K562 (cell line): Measurements from ENCODE around the gene SHISA9. TPM values are rescaled to one million over a fixed set of nuclear protein-coding genes. Genes with fewer than 3 reads are reported as not detected.

Experiments
- ATAC-seq: fragments of 200-7000 bp; cut with Tn5 transposase; 3 replicates; pipeline ENCODE4 v1.9.1; 2020; ENCODE audit warnings: moderate library complexity
- BruUV-seq: library from RNA; stranded (reverse); fragments of 400-500 nt; replicated peaks from 2 replicates; lab custom pipeline; 2021; lab: Mats Ljungman, UMichigan
- CTCF ChIA-PET: fragments of 300-600 bp; formaldehyde crosslinking; extraction: SDS; loops from one replicate; lab custom pipeline; 2021; ENCODE audit warnings: low intra/inter-chr PET ratio; lab: Yijun Ruan, JAX
- POLR2A ChIA-PET: fragments of 300-600, 350-650 bp; sonication (Branson Sonifier 250); formaldehyde crosslinking; extraction: SDS; loops from one replicate; lab custom pipeline; 2021; ENCODE audit warnings: antibody characterized with exemption, inconsistent platforms; lab: Yijun Ruan, JAX
- DNase-seq, 4 experiments: peaks; one replicate each; pipeline versions ENCODE4 v3.0.0 to v3.0.0-alpha.2; 2011 to 2018; ENCODE audit warnings: low spot score in 3 of 4, mixed read lengths in 3 of 4; ENCODE audit errors: extremely low read depth in 1 of 4
- FAIRE-seq: peaks from 2 replicates; lab custom pipeline; 2011; peaks lifted over from hg19 to GRCh38; lab: Jason Lieb, UNC
- H2AFZ ChIP-seq: 2 replicates; pipeline ENCODE4 v1.6.0; 2011; ENCODE audit warnings: low read depth, low read length, control low read depth, inconsistent platforms
- H3K27ac ChIP-seq: fragments of 200-600 bp; 3 replicates; pipeline ENCODE4 v1.8.0; 2011; ENCODE audit warnings: low read depth, mild to moderate bottlenecking, control low read depth, inconsistent platforms, low read length, moderate library complexity, mixed read lengths; ENCODE audit errors: extremely low read depth
- H3K27me3 ChIP-seq, 2 experiments: fragments of 300-600 bp in 1 of 2; 2 replicates in 1 of 2; 3 replicates in 1 of 2; pipeline versions ENCODE4 v1.6.0 to v1.8.0; 2011; ENCODE audit warnings: inconsistent platforms in 2 of 2, low read length in 2 of 2, mild to moderate bottlenecking in 1 of 2, mixed read lengths in 1 of 2, moderate library complexity in 1 of 2; ENCODE audit not compliant: control insufficient read depth in 2 of 2, insufficient read depth in 2 of 2
- H3K36me3 ChIP-seq: fragments of 300-600 bp; 3 replicates; pipeline ENCODE4 v1.8.0; 2011; ENCODE audit warnings: mild to moderate bottlenecking, low read length, inconsistent platforms; ENCODE audit not compliant: control insufficient read depth, insufficient read depth
- H3K4me1 ChIP-seq, 2 experiments: fragments of 200-600 bp in 1 of 2; replicated peaks in 1 of 2; 2 replicates in 1 of 2; 3 replicates in 1 of 2; pipeline versions ENCODE4 v1.5.1 to v1.8.0; 2011; ENCODE audit warnings: inconsistent platforms in 2 of 2, low read length in 2 of 2, mild to moderate bottlenecking in 1 of 2, mixed read lengths in 1 of 2, moderate library complexity in 1 of 2; ENCODE audit not compliant: control insufficient read depth in 2 of 2, insufficient read depth in 2 of 2
- H3K4me2 ChIP-seq: 2 replicates; pipeline ENCODE4 v1.6.1; 2011; ENCODE audit warnings: low read length, control low read depth, inconsistent platforms, mixed read lengths; ENCODE audit not compliant: insufficient read depth
- H3K4me3 ChIP-seq: fragments of 200-600 bp; sonication (generic), shearing (Covaris generic); 2 replicates; pipeline ENCODE4 v1.5.1; 2016; ENCODE audit warnings: control low read depth, inconsistent platforms
- H3K79me2 ChIP-seq: fragments of 200-600 bp; 3 replicates; pipeline ENCODE4 v1.8.0; 2011; ENCODE audit warnings: low read length, inconsistent platforms; ENCODE audit not compliant: control insufficient read depth, insufficient read depth
- H3K9ac ChIP-seq, 2 experiments: 2 replicates each; pipeline versions ENCODE4 v1.6.0 to v1.6.1; 2011; ENCODE audit warnings: low read depth in 2 of 2, low read length in 2 of 2, control low read depth in 1 of 2, inconsistent platforms in 1 of 2, mild to moderate bottlenecking in 1 of 2, mixed read lengths in 1 of 2; ENCODE audit not compliant: insufficient read depth in 1 of 2
- H3K9me1 ChIP-seq: one replicate; pipeline ENCODE4 v1.6.0; 2011; ENCODE audit warnings: inconsistent platforms, mild to moderate bottlenecking, low read length, moderate library complexity; ENCODE audit not compliant: control insufficient read depth, insufficient read depth
- H3K9me3 ChIP-seq: replicated peaks from 2 replicates; pipeline ENCODE4 v1.5.1; 2011; ENCODE audit warnings: low read depth, low read length, inconsistent platforms; ENCODE audit not compliant: control insufficient read depth, insufficient read depth
- H4K20me1 ChIP-seq: replicated peaks from 2 replicates; pipeline ENCODE4 v1.6.1; 2011; ENCODE audit warnings: low read length, inconsistent platforms, mixed read lengths; ENCODE audit not compliant: control insufficient read depth, insufficient read depth
- ARID1B ChIP-seq: fragments of 450-650 bp; IDR thresholded peaks from 2 replicates; pipeline ENCODE4 v1.6.1; 2016; ENCODE audit warnings: antibody characterized with exemption, mild to moderate bottlenecking, inconsistent platforms
- DNMT1 ChIP-seq: fragments of 450-650 bp; IDR thresholded peaks from 2 replicates; pipeline ENCODE4 v1.6.1; 2016; ENCODE audit warnings: antibody characterized with exemption, mild to moderate bottlenecking
- GATAD2A ChIP-seq: fragments of 450-650 bp; IDR thresholded peaks from 2 replicates; pipeline ENCODE4 v1.6.1; 2017
- HDAC6 ChIP-seq: IDR thresholded peaks from 2 replicates; pipeline ENCODE4 v1.6.1; 2012; ENCODE audit warnings: low read depth, mild to moderate bottlenecking, control low read depth, inconsistent platforms, low read length, moderate library complexity
- HDAC8 ChIP-seq: fragments of 450-650 bp; IDR thresholded peaks from 2 replicates; pipeline ENCODE4 v1.6.1; 2016; ENCODE audit warnings: mild to moderate bottlenecking, missing genetic modification characterization, moderate library complexity, missing compliant biosample characterization
- KAT2B ChIP-seq: IDR thresholded peaks from one replicate; pipeline ENCODE4 v1.6.1; 2012; ENCODE audit warnings: low read depth, mild to moderate bottlenecking, control low read depth, inconsistent platforms, low read length, moderate library complexity
- LARP7 ChIP-seq: fragments of 450-650 bp; IDR thresholded peaks from 2 replicates; pipeline ENCODE4 v1.6.1; 2016
- MBD2 ChIP-seq: sonication (generic); IDR thresholded peaks from 2 replicates; pipeline ENCODE4 v1.6.1; 2016; ENCODE audit warnings: low read depth, borderline replicate concordance
- MED1 ChIP-seq: sonication (generic); formaldehyde crosslinking; IDR thresholded peaks from 2 replicates; pipeline ENCODE4 v1.8.1; 2023; ENCODE audit warnings: missing genetic modification reagents, borderline replicate concordance
- NR4A1 ChIP-seq, 2 experiments: fragments of 250-450 bp in 1 of 2; fragments of 450-650 bp in 1 of 2; sonication (Bioruptor Pico) in 1 of 2; IDR thresholded peaks; 2 replicates each; pipeline versions ENCODE4 v1.4.0 to v1.6.1; 2016 to 2020; ENCODE audit warnings: mild to moderate bottlenecking in 2 of 2, missing compliant biosample characterization in 1 of 2, missing genetic modification characterization in 1 of 2, moderate library complexity in 1 of 2
- NUFIP1 ChIP-seq: fragments of 450-650 bp; IDR thresholded peaks from 2 replicates; pipeline ENCODE4 v1.6.1; 2018; ENCODE audit not compliant: partially characterized antibody
- POLR2G ChIP-seq: fragments of 200-400 bp; formaldehyde crosslinking; IDR thresholded peaks from 2 replicates; pipeline ENCODE4 v1.6.1; 2017; ENCODE audit warnings: low read depth, mild to moderate bottlenecking, antibody characterized with exemption, low read length, moderate library complexity
- POU5F1 ChIP-seq: fragments of 150-350 bp; IDR thresholded peaks from 2 replicates; pipeline ENCODE4 v1.6.1; 2014; ENCODE audit warnings: borderline replicate concordance, low read length, low read depth, mild to moderate bottlenecking; ENCODE audit not compliant: partially characterized antibody
- SMARCE1 ChIP-seq: fragments of 450-650 bp; IDR thresholded peaks from 2 replicates; pipeline ENCODE4 v1.7.1; 2016; ENCODE audit warnings: mild to moderate bottlenecking
- SRSF7 ChIP-seq: fragments of 200-400 bp; formaldehyde crosslinking; optimal IDR thresholded peaks from 2 replicates; pipeline ENCODE3; 2017; ENCODE audit warnings: mild to moderate bottlenecking, low read depth, low read length
- STAG1 ChIP-seq: sonication (generic); formaldehyde crosslinking; IDR thresholded peaks from 2 replicates; pipeline ENCODE4 v1.5.0; 2020; ENCODE audit warnings: missing genetic modification reagents, borderline replicate concordance
- TCF3 ChIP-seq: sonication (generic); formaldehyde crosslinking; IDR thresholded peaks from 2 replicates; pipeline ENCODE4 v1.4.0; 2020; ENCODE audit warnings: mild to moderate bottlenecking, missing genetic modification reagents
- ZFPM2 ChIP-seq: fragments of 250-450 bp; sonication (Bioruptor Pico); IDR thresholded peaks from 2 replicates; pipeline ENCODE4 v1.5.1; 2022; ENCODE audit warnings: mild to moderate bottlenecking
- WGBS: fragments of 100-300 bp; shearing (Covaris generic); methylation state at CpG from one replicate; pipeline ENCODE4 v1.1.6; 2016; ENCODE audit warnings: low coverage, mixed read lengths; ENCODE audit not compliant: insufficient coverage; ENCODE audit errors: missing lambda C conversion rate; 5-methylcytosine and 5-hydroxymethylcytosine counted together
- in situ Hi-C: fragments of 300-500 bp; cut with MboI; formaldehyde crosslinking; loops from 4 replicates; pipeline ENCODE4 v1.15.0; 2018; ENCODE audit warnings: inconsistent platforms, mixed read lengths
- intact Hi-C: fragments of 100-400 bp; cut with micrococcal nuclease; formaldehyde crosslinking; loops from 2 replicates; pipeline ENCODE4 v1.14.2; 2022
- polyA plus RNA-seq, 8 experiments: library from polyadenylated mRNA; depleted of rRNA in 4 of 8; stranded (reverse) in 5 of 8; unstranded in 3 of 8; fragments of >200 nt; fragmentation: Nextera tagmentation in 2 of 8; fragmentation: Illumina TruSeq in 1 of 8; extraction: Ambion mirVana in 2 of 8; extraction: Trizol in 1 of 8; gene quantifications; 2 replicates each; pipeline versions ENCODE4 v1.2.1 to v1.2.3, GENCODE V29; 2011 to 2014; ENCODE audit warnings: inconsistent platforms in 1 of 8, missing spikeins in 1 of 8
- total RNA-seq, 7 experiments: library from RNA; depleted of rRNA in 6 of 7; stranded (reverse); fragments of >200 nt in 6 of 7; fragmentation: Illumina TruSeq in 2 of 7; extraction: Trizol in 2 of 7; gene quantifications; 2 replicates each; pipeline versions ENCODE4 v1.2.1 to v1.2.3, GENCODE V29; 2011 to 2021; ENCODE audit warnings: low replicate concordance in 1 of 7
- TF ChIP-seq, protein P1 (sequence below): fragments of 450-650 bp; formaldehyde crosslinking; IDR thresholded peaks from 2 replicates; pipeline ENCODE4 v1.4.0; 2020; ENCODE audit warnings: mild to moderate bottlenecking, moderate library complexity
- TF ChIP-seq, protein P2 (sequence below): fragments of 450-650 bp; formaldehyde crosslinking; conservative IDR thresholded peaks from 2 replicates; pipeline ENCODE4 v1.4.0; 2022; ENCODE audit warnings: mild to moderate bottlenecking, missing genetic modification characterization

Gene SHISA9
- total and polyA plus RNA-seq, 9 of the 15 experiments (the other 6 are each of a cell fraction or from before 2014, with no cell fraction given), result under 0.01 to 0.16 (median 0.01) TPM; not detected in 6

DNA sequence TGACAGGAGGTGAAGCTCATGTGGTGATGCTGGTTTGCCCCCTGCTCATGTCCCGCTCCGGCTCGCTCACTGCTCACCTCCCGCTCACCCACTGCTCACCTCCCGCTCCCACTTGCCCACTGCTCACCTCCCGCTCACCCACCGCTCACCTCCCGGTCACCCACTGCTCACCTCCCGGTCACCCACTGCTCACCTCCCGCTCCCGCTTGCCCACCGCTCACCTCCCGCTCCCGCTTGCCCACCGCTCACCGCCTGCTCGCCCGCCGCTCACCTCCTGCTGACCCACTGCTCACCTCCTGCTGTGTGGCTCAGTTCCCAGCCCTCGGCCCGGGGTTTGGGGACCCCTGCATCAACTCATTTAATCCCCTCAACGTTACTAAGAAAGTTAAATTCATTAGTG lies 39.1 kb upstream of the SHISA9 start:
- CTCF ChIA-PET, result interaction anchor here (0.5 kb wide), 1 partner anchor 317 kb away, joined by 3 read pairs; no protein-coding TSS in a partner anchor
- Histone ChIP-seq H3K9me1 (no peaks in the 10 kb centered on the region), H3K4me2 (no peak overlapping the region), H3K27me3 (peaks cover 18 to 28% of the 10 kb centered on the region in 2 experiments), H3K4me1 (no peaks in the 10 kb centered on the region)
- POLR2A ChIA-PET, result no interaction called here
- no TSS peak for BruUV-seq
- FAIRE-seq, result no peak
- in situ Hi-C loops, result no loop called here
- TF ChIP-seq, protein P1, sequence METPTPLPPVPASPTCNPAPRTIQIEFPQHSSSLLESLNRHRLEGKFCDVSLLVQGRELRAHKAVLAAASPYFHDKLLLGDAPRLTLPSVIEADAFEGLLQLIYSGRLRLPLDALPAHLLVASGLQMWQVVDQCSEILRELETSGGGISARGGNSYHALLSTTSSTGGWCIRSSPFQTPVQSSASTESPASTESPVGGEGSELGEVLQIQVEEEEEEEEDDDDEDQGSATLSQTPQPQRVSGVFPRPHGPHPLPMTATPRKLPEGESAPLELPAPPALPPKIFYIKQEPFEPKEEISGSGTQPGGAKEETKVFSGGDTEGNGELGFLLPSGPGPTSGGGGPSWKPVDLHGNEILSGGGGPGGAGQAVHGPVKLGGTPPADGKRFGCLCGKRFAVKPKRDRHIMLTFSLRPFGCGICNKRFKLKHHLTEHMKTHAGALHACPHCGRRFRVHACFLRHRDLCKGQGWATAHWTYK, result no peak
- TF ChIP-seq SMARCE1, result no peak
- TF ChIP-seq POU5F1, result no peak
- TF ChIP-seq MED1 (CRISPR knock-in tag), result no peak
- TF ChIP-seq POLR2G, result no peak
- no peak for TF ChIP-seq DNMT1
- no peak for TF ChIP-seq STAG1 (CRISPR knock-in tag)
- TF ChIP-seq HDAC8 (tag), result no peak
- TF ChIP-seq HDAC6, result no peak
- no peak for TF ChIP-seq LARP7
- no peak for TF ChIP-seq TCF3 (CRISPR knock-in tag)
- no peak for TF ChIP-seq NUFIP1
- TF ChIP-seq MBD2, result no peak
- TF ChIP-seq SRSF7, result no peak
- TF ChIP-seq ZFPM2, result no peak
- no peak for TF ChIP-seq NR4A1 (CRISPR knock-in tag; IDR thresholded peaks at IDR 0.05)
- TF ChIP-seq NR4A1 (tag; IDR thresholded peaks at IDR 0.05), result no peak
- no peak for TF ChIP-seq KAT2B
- no peak for TF ChIP-seq ARID1B
- no peak for TF ChIP-seq GATAD2A
- TF ChIP-seq, protein P2, sequence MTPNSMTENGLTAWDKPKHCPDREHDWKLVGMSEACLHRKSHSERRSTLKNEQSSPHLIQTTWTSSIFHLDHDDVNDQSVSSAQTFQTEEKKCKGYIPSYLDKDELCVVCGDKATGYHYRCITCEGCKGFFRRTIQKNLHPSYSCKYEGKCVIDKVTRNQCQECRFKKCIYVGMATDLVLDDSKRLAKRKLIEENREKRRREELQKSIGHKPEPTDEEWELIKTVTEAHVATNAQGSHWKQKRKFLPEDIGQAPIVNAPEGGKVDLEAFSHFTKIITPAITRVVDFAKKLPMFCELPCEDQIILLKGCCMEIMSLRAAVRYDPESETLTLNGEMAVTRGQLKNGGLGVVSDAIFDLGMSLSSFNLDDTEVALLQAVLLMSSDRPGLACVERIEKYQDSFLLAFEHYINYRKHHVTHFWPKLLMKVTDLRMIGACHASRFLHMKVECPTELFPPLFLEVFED (CRISPR knock-in tag), result no peak
- TF ChIP-seq, all 486 proteins: peak for 0
- H2AFZ ChIP-seq, result no peak overlapping the region
- H3K27ac ChIP-seq, result no peak overlapping the region
- no peak for DNase-seq
- H3K79me2 ChIP-seq, result no peaks in the 10 kb centered on the region
- no peak for ATAC-seq
- no peak overlapping the region for H3K9ac ChIP-seq
- intact Hi-C loops, result no loop called here
- 2% methylated on average over 21 of the region's 22 CpGs for WGBS
- no peak overlapping the region for H3K4me3 ChIP-seq
- no peaks in the 10 kb centered on the region for H3K36me3 ChIP-seq
- no peaks in the 10 kb centered on the region for H3K9me3 ChIP-seq
- no peaks in the 10 kb centered on the region for H4K20me1 ChIP-seq
